DMS 273 treated with DMSO at 0.1 percent for 48 hours (cell line): ENCODE measurements around the gene HMGN4.

Source experiments
- DNase-seq: peaks from one replicate; lab custom pipeline; 2025; lab: John Stamatoyannopoulos, UW

Gene HMGN4

GRCh38 chr6:26552205-26552604 is 14.0 kb downstream of the HMGN4 start:
- DNase-seq, result no peak

- DNase-seq, result no peak
Measured at GRCh38 chr6:26552640-26553188, 14.5 kb downstream of the HMGN4 start.

- peak; percentile 81 for DNase-seq
Measured at GRCh38 chr6:26553264-26553634, 15.1 kb downstream of the HMGN4 start.

GRCh38 chr6:26553635-26554446 is 15.7 kb downstream of the HMGN4 start:
- peak; percentile 91 for DNase-seq

- DNase-seq, result peak; percentile 70
Measured at GRCh38 chr6:26554447-26554696, 16.2 kb downstream of the HMGN4 start.

- peak; percentile 56 for DNase-seq
Measured at GRCh38 chr6:26554697-26555504, 16.7 kb downstream of the HMGN4 start.

GRCh38 chr6:26555505-26556262 is 17.5 kb downstream of the HMGN4 start:
- DNase-seq, result no peak

- peak; percentile 86 for DNase-seq
Measured at GRCh38 chr6:26556263-26557070, 18.3 kb downstream of the HMGN4 start.

GRCh38 chr6:26561533-26562466 is 23.6 kb downstream of the HMGN4 start:
- DNase-seq, result no peak

GRCh38 chr6:26563488-26563887 is 25.3 kb downstream of the HMGN4 start:
- no peak for DNase-seq

- DNase-seq, result peak; percentile 79
Measured at GRCh38 chr6:26568601-26569432, 30.7 kb downstream of the HMGN4 start.

GRCh38 chr6:26569433-26569764 is 31.2 kb downstream of the HMGN4 start:
- no peak for DNase-seq

GRCh38 chr6:26570027-26570809 is 32.1 kb downstream of the HMGN4 start:
- no peak for DNase-seq

GRCh38 chr6:26571592-26572296 is 33.6 kb downstream of the HMGN4 start:
- peak; percentile 95 for DNase-seq

- DNase-seq, result peak; percentile 91
Measured at GRCh38 chr6:26575494-26575939, 37.4 kb downstream of the HMGN4 start.

- no peak for DNase-seq
Measured at GRCh38 chr6:26576407-26576843, 38.3 kb downstream of the HMGN4 start.

GRCh38 chr6:26576929-26577719 is 39.0 kb downstream of the HMGN4 start:
- peak; percentile 68 for DNase-seq
